Epithelial cell of alveolus of lung (primary cell): Measurements from ENCODE around the gene KCNA5. TPM values are rescaled to one million over a fixed set of nuclear protein-coding genes. Genes with fewer than 3 reads are reported as not detected.

Experiments used
- total RNA-seq: library from RNA; depleted of rRNA; stranded (reverse); fragments of >200 nt; gene quantifications from 2 replicates; pipeline ENCODE4 v1.2.1, GENCODE V29; 2015

KCNA5 gene
- total RNA-seq = not detected in 2 replicates

DNA sequence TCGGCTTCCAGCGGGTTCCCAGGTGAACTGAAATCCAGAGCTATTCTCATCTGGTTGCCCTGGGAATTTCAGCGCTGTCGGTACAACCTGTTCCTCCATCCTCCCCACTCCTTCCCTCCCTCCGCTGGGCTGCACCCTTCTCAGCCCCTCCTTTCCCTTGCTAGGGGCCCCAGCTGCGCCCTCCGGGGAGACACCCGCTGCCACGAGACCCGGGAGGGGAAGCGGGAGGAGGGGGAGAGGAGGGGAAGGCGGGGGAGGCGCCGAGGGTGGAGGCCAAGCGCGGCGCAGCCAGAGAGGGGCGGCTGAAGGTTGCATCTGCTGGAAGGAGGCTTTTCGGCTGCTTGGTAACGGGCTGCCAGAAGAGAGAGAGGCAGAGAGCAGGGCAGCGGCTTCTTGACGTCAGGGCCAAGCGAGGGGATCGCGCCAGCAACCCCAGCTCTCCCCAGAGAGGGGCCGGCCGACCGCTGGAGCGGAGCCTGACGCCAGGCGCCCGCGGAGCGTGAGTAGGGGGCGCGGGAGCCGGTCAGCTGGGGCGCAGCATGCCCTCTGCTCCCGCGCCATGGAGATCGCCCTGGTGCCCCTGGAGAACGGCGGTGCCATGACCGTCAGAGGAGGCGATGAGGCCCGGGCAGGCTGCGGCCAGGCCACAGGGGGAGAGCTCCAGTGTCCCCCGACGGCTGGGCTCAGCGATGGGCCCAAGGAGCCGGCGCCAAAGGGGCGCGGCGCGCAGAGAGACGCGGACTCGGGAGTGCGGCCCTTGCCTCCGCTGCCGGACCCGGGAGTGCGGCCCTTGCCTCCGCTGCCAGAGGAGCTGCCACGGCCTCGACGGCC, at the start of gene KCNA5:
KCNA5 (plus strand) TSS at position 291 of the 831 bp plus-strand sequence; CDS start at position 560, 269 bp downstream.

Other genes with a start within 250 kb of the KCNA5 start
- gene KCNA1, start 134.0 kb upstream of the KCNA5 start, total RNA-seq = not detected in 2 replicates